H1 (cell line): ENCODE results near the gene NUAK1. TPM values are rescaled to one million over a fixed set of nuclear protein-coding genes. Genes with fewer than 3 reads are reported as not detected.

Experiments used
- CTCF ChIA-PET: fragments of 300-600 bp; sonication (Branson Sonifier 250); formaldehyde crosslinking; loops from one replicate; lab custom pipeline; 2021; ENCODE audit not compliant: partially characterized antibody; lab: Charles Lee
- POLR2A ChIA-PET: fragments of 300-600 bp; sonication (Branson Sonifier 250); formaldehyde crosslinking; loops from one replicate; lab custom pipeline; 2021; ENCODE audit warnings: inconsistent platforms; ENCODE audit not compliant: partially characterized antibody; lab: Charles Lee
- DNase-seq, 2 experiments: peaks; one replicate each; pipeline versions ENCODE4 v3.0.0 to v3.0.0-alpha.2; 2010 to 2022; ENCODE audit warnings: low spot score in 2 of 2, low read depth in 1 of 2, mixed read lengths in 1 of 2
- FAIRE-seq: peaks from 2 replicates; lab custom pipeline; 2011; peaks lifted over from hg19 to GRCh38; lab: Jason Lieb, UNC
- H2AFZ ChIP-seq: 2 replicates; pipeline ENCODE4 v1.8.1; 2012; ENCODE audit warnings: low read length, inconsistent platforms
- H2AK5ac ChIP-seq: 2 replicates; pipeline ENCODE4 v1.6.1; 2013; ENCODE audit warnings: low read depth, low read length
- H2BK120ac ChIP-seq: replicated peaks from 2 replicates; pipeline ENCODE3; 2013; ENCODE audit warnings: low read depth, low read length, inconsistent platforms
- H2BK12ac ChIP-seq: 2 replicates; pipeline ENCODE4 v1.6.1; 2013; ENCODE audit warnings: low read depth, low read length
- H2BK15ac ChIP-seq: 2 replicates; pipeline ENCODE4 v1.6.1; 2013; ENCODE audit warnings: low read length
- H2BK20ac ChIP-seq: 2 replicates; pipeline ENCODE4 v1.6.1; 2013; ENCODE audit warnings: low read length
- H2BK5ac ChIP-seq: 2 replicates; pipeline ENCODE4 v1.6.1; 2013; ENCODE audit warnings: low read depth, low read length
- H3K14ac ChIP-seq: 2 replicates; pipeline ENCODE4 v1.6.1; 2013; ENCODE audit warnings: inconsistent platforms; ENCODE audit not compliant: insufficient read length
- H3K18ac ChIP-seq: 2 replicates; pipeline ENCODE4 v1.6.1; 2013; ENCODE audit warnings: low read length; ENCODE audit errors: extremely low read depth
- H3K23ac ChIP-seq: 2 replicates; pipeline ENCODE4 v1.6.1; 2013; ENCODE audit warnings: inconsistent platforms; ENCODE audit not compliant: insufficient read length
- H3K23me2 ChIP-seq: 2 replicates; pipeline ENCODE4 v1.6.1; 2013; ENCODE audit warnings: low read depth, low read length
- H3K27ac ChIP-seq: 2 replicates; pipeline ENCODE4 v1.6.1; 2011; ENCODE audit warnings: low read depth, low read length, inconsistent platforms
- H3K27me3 ChIP-seq, 4 experiments: replicated peaks in 1 of 4; 1 replicate in 1 of 4; 2 replicates in 3 of 4; pipeline versions ENCODE4 v1.6.1 to v1.8.1; 2011 to 2013; ENCODE audit warnings: low read length in 3 of 4, mild to moderate bottlenecking in 3 of 4, inconsistent platforms in 2 of 4, mixed read lengths in 2 of 4, moderate library complexity in 1 of 4; ENCODE audit not compliant: control insufficient read depth in 3 of 4, insufficient read depth in 3 of 4; ENCODE audit errors: extremely low read depth in 1 of 4
- H3K36me3 ChIP-seq, 4 experiments: 2 replicates each; pipeline versions ENCODE4 v1.6.1 to v1.8.1; 2011 to 2013; ENCODE audit warnings: mild to moderate bottlenecking in 4 of 4, low read length in 3 of 4, moderate library complexity in 2 of 4, control low read depth in 1 of 4, inconsistent platforms in 1 of 4; ENCODE audit not compliant: insufficient read depth in 4 of 4, control insufficient read depth in 2 of 4
- H3K4ac ChIP-seq: replicated peaks from 2 replicates; pipeline ENCODE3; 2013; ENCODE audit warnings: low read length, low read depth, mixed read lengths, inconsistent platforms; ENCODE audit not compliant: insufficient read length
- H3K4me1 ChIP-seq, 4 experiments: replicated peaks in 1 of 4; 1 replicate in 1 of 4; 2 replicates in 3 of 4; pipeline versions ENCODE4 v1.6.1 to v1.8.1; 2011 to 2013; ENCODE audit warnings: low read length in 3 of 4, inconsistent platforms in 2 of 4, mixed read lengths in 1 of 4; ENCODE audit not compliant: insufficient read depth in 4 of 4, control insufficient read depth in 3 of 4
- H3K4me2 ChIP-seq, 2 experiments: 2 replicates each; pipeline versions ENCODE4 v1.6.1 to v1.8.1; 2011 to 2013; ENCODE audit warnings: low read depth in 2 of 2, low read length in 2 of 2, control low read depth in 1 of 2, inconsistent platforms in 1 of 2, mild to moderate bottlenecking in 1 of 2; ENCODE audit not compliant: insufficient read depth in 1 of 2
- H3K4me3 ChIP-seq, 4 experiments: fragments of 200-600, 300-600 bp in 1 of 4; sonication (generic), shearing (Covaris generic), sonication (Bioruptor Twin) in 1 of 4; 2 replicates each; pipeline versions ENCODE4 v1.5.1 to v1.8.1; 2011 to 2016; ENCODE audit warnings: low read length in 4 of 4, low read depth in 3 of 4, control low read depth in 2 of 4, inconsistent platforms in 2 of 4, mild to moderate bottlenecking in 2 of 4, mixed read lengths in 1 of 4, moderate library complexity in 1 of 4; ENCODE audit not compliant: insufficient read depth in 2 of 4; ENCODE audit errors: extremely low read depth in 1 of 4
- H3K56ac ChIP-seq: replicated peaks from 2 replicates; pipeline ENCODE3; 2013; ENCODE audit warnings: low read depth, mild to moderate bottlenecking, mixed read lengths, low read length, inconsistent platforms; ENCODE audit not compliant: insufficient read length
- H3K79me1 ChIP-seq: 2 replicates; pipeline ENCODE4 v1.6.1; 2013; ENCODE audit warnings: low read depth, low read length, control low read depth
- H3K79me2 ChIP-seq, 2 experiments: 2 replicates each; pipeline versions ENCODE4 v1.6.1 to v1.8.1; 2012 to 2013; ENCODE audit warnings: low read length in 2 of 2, mild to moderate bottlenecking in 2 of 2, inconsistent platforms in 1 of 2; ENCODE audit not compliant: insufficient read depth in 2 of 2, control insufficient read depth in 1 of 2
- H3K9ac ChIP-seq, 4 experiments: replicated peaks in 1 of 4; 1 replicate in 1 of 4; 2 replicates in 3 of 4; pipeline versions ENCODE4 v1.6.1 to v1.8.1; 2011 to 2013; ENCODE audit warnings: low read depth in 3 of 4, low read length in 3 of 4, control low read depth in 2 of 4, mild to moderate bottlenecking in 2 of 4, moderate library complexity in 2 of 4, inconsistent platforms in 1 of 4; ENCODE audit errors: extremely low read depth in 1 of 4
- H3K9me3 ChIP-seq, 2 experiments: 2 replicates each; pipeline versions ENCODE4 v1.6.1 to v1.8.1; 2012 to 2013; ENCODE audit warnings: mild to moderate bottlenecking in 2 of 2, moderate library complexity in 2 of 2, control low read depth in 1 of 2, inconsistent platforms in 1 of 2, low read depth in 1 of 2, low read length in 1 of 2, mixed read lengths in 1 of 2; ENCODE audit not compliant: insufficient read depth in 2 of 2
- H4K20me1 ChIP-seq, 2 experiments: replicated peaks in 1 of 2; 2 replicates each; pipeline versions ENCODE3 to v1.8.1; 2011 to 2013; ENCODE audit warnings: inconsistent platforms in 2 of 2, low read length in 2 of 2, mild to moderate bottlenecking in 1 of 2; ENCODE audit not compliant: insufficient read depth in 2 of 2, control insufficient read depth in 1 of 2
- H4K5ac ChIP-seq: 2 replicates; pipeline ENCODE4 v1.6.1; 2013; ENCODE audit warnings: low read length, low read depth, mixed read lengths, inconsistent platforms; ENCODE audit not compliant: insufficient read length
- H4K8ac ChIP-seq: 2 replicates; pipeline ENCODE4 v1.8.0; 2013; ENCODE audit warnings: mild to moderate bottlenecking, moderate library complexity, low read length, inconsistent platforms; ENCODE audit not compliant: insufficient read depth; ENCODE audit errors: extremely low read depth
- H4K91ac ChIP-seq: replicated peaks from 2 replicates; pipeline ENCODE3; 2013; ENCODE audit warnings: low read length, mixed read lengths, inconsistent platforms; ENCODE audit not compliant: insufficient read length
- ATF3 ChIP-seq: IDR thresholded peaks from 2 replicates; pipeline ENCODE4 v1.6.1; 2011; ENCODE audit warnings: low read depth, mild to moderate bottlenecking, low read length; ENCODE audit not compliant: insufficient read depth
- BRCA1 ChIP-seq: IDR thresholded peaks from 2 replicates; pipeline ENCODE4 v1.6.1; 2012; ENCODE audit warnings: low read depth, low read length, improper control_type of control experiment
- CHD1 ChIP-seq: IDR thresholded peaks from 2 replicates; pipeline ENCODE4 v1.6.1; 2012; ENCODE audit warnings: low read depth, low read length, improper control_type of control experiment
- EGR1 ChIP-seq: IDR thresholded peaks from 2 replicates; pipeline ENCODE4 v1.6.1; 2011; ENCODE audit warnings: low read depth, low read length, borderline replicate concordance
- JUND ChIP-seq: IDR thresholded peaks from 2 replicates; pipeline ENCODE4 v1.6.1; 2011; ENCODE audit warnings: mild to moderate bottlenecking, improper control_type of control experiment, low read length
- KDM1A ChIP-seq: fragments of 200-600, 300-600 bp; sonication (generic); IDR thresholded peaks from 2 replicates; pipeline ENCODE4 v1.7.1; 2016; ENCODE audit warnings: mild to moderate bottlenecking, low read length, borderline replicate concordance
- PHF8 ChIP-seq: fragments of 200-600 bp; sonication (generic); conservative IDR thresholded peaks from 2 replicates; pipeline ENCODE4 v1.7.1; 2012; ENCODE audit warnings: low read depth, mild to moderate bottlenecking, inconsistent platforms, low read length, moderate library complexity
- POLR2AphosphoS5 ChIP-seq: IDR thresholded peaks from 2 replicates; pipeline ENCODE4 v1.6.1; 2011; ENCODE audit warnings: low read depth, low read length
- RXRA ChIP-seq: IDR thresholded peaks from 2 replicates; pipeline ENCODE4 v1.6.1; 2011; ENCODE audit warnings: low read depth, mild to moderate bottlenecking, low read length, moderate library complexity; ENCODE audit not compliant: insufficient read depth
- SP1 ChIP-seq: IDR thresholded peaks from 2 replicates; pipeline ENCODE4 v1.6.1; 2011; ENCODE audit warnings: low read depth, low read length
- SP4 ChIP-seq: IDR thresholded peaks from 2 replicates; pipeline ENCODE4 v1.6.1; 2012; ENCODE audit warnings: low read length, inconsistent platforms
- TAF7 ChIP-seq: optimal IDR thresholded peaks from 2 replicates; pipeline ENCODE3; 2011; ENCODE audit warnings: low read depth, mild to moderate bottlenecking, inconsistent platforms, low read length, moderate library complexity, borderline replicate concordance
- TCF12 ChIP-seq: IDR thresholded peaks from 2 replicates; pipeline ENCODE4 v1.6.1; 2011; ENCODE audit warnings: low read depth, mild to moderate bottlenecking, low read length
- USF2 ChIP-seq: IDR thresholded peaks from 2 replicates; pipeline ENCODE4 v1.6.1; 2011; ENCODE audit warnings: low read length, improper control_type of control experiment
- WGBS, 2 experiments: shearing (Covaris generic) in 1 of 2; methylation state at CpG; one replicate each; pipeline versions ENCODE4 v1.1.6 to v1.1.7; 2013 to 2015; ENCODE audit warnings: low lambda C conversion rate in 2 of 2, mixed read lengths in 2 of 2, inconsistent platforms in 1 of 2, low coverage in 1 of 2, missing lambda C conversion rate in 1 of 2; ENCODE audit not compliant: insufficient replicate concordance in 2 of 2, insufficient coverage in 1 of 2, insufficient read length in 1 of 2; ENCODE audit errors: extremely low coverage in 1 of 2, missing lambda C conversion rate in 1 of 2; 5-methylcytosine and 5-hydroxymethylcytosine counted together
- polyA plus RNA-seq, 7 experiments: library from polyadenylated mRNA; depleted of rRNA in 3 of 7; stranded (reverse) in 5 of 7; unstranded in 2 of 7; fragments of >200 nt in 5 of 7; fragments of 200-250 nt in 2 of 7; gene quantifications; 1 replicate in 5 of 7; 2 replicates in 1 of 7; 4 replicates in 1 of 7; pipeline versions ENCODE4 v1.2.1 to v1.2.3, GENCODE V29; 2011 to 2013; ENCODE audit warnings: missing spikeins in 2 of 7, mixed read lengths in 2 of 7
- total RNA-seq: library from RNA; stranded (reverse); fragmentation: NEBNext Ultra II Directional; extraction: Animal tissue kit (Norgen Biotek cat#: 25700); gene quantifications from 2 replicates; pipeline ENCODE4 v1.2.1, GENCODE V29; 2021

NUAK1 gene
- total and polyA plus RNA-seq, 2 of the 8 experiments (the other 6 are each of a cell fraction or from before 2014, with no cell fraction given): 6.7 to 18.2 TPM

GRCh38 chr12:106160915-106161314 lies 22.2 kb upstream of the NUAK1 start:
- Histone ChIP-seq H2BK15ac (no peak overlapping the region), H4K5ac (no peak overlapping the region), H3K4ac (no peak overlapping the region), H3K18ac (no peak overlapping the region), H3K36me3 (no peaks in the 10 kb centered on the region), H3K4me2 (no peak overlapping the region), H3K79me1 (no peaks in the 10 kb centered on the region), H3K27me3 (no peaks in the 10 kb centered on the region), H2BK12ac (no peak overlapping the region), H3K56ac (no peak overlapping the region), H3K9me3 (no peaks in the 10 kb centered on the region), H3K9ac (no peak overlapping the region), H3K14ac (no peak overlapping the region), H3K4me3 (no peak overlapping the region), H3K79me2 (no peaks in the 10 kb centered on the region), H3K27ac (no peak overlapping the region), H4K91ac (no peak overlapping the region), H4K20me1 (no peaks in the 10 kb centered on the region), H2BK120ac (no peak overlapping the region), H3K4me1 (no peaks in the 10 kb centered on the region), H3K23ac (no peak overlapping the region), H2AFZ (no peak overlapping the region), H4K8ac (no peak overlapping the region), H2AK5ac (no peak overlapping the region), H2BK5ac (no peak overlapping the region), H3K23me2 (no peaks in the 10 kb centered on the region), H2BK20ac (no peak overlapping the region)
- FAIRE-seq (no peak), DNase-seq (no peak)
- ChIA-PET CTCF (interaction anchor here (0.7 to 4.0 kb wide), 3 partner anchors 10 to 678 kb away, joined by 4 to 23 read pairs (median 5); no protein-coding TSS in a partner anchor), POLR2A (no interaction called here)
- WGBS, 2 experiments: 88% methylated on average over 1 of the region's 1 CpG; no CpG with 5 or more reads in 1 of the 2 experiments
- TF ChIP-seq PHF8: no peak
- TF ChIP-seq POLR2AphosphoS5: no peak
- TF ChIP-seq TCF12: no peak
- TF ChIP-seq TAF7: no peak
- no peak for TF ChIP-seq JUND
- no peak for TF ChIP-seq SP4
- no peak for TF ChIP-seq CHD1
- no peak for TF ChIP-seq RXRA
- no peak for TF ChIP-seq BRCA1
- no peak for TF ChIP-seq ATF3
- TF ChIP-seq KDM1A: no peak
- no peak for TF ChIP-seq SP1
- TF ChIP-seq EGR1: no peak
- no peak for TF ChIP-seq USF2
